Fibroblast of the aortic adventitia (primary cell): ENCODE data around the gene PCDHGA1. TPM values are rescaled to one million over a fixed set of nuclear protein-coding genes. Genes with fewer than 3 reads are reported as not detected.

Experiments used
- DNase-seq: peaks from one replicate; pipeline ENCODE4 v3.0.0-alpha.2; 2010; ENCODE audit warnings: low read depth
- H3K4me3 ChIP-seq: 2 replicates; pipeline ENCODE4 v1.5.1; 2011; ENCODE audit warnings: low read depth, mild to moderate bottlenecking, control low read depth, low read length, moderate library complexity
- total RNA-seq: library from RNA; depleted of rRNA; stranded (reverse); fragments of >200 nt; gene quantifications from 2 replicates; pipeline ENCODE4 v1.2.3, GENCODE V29; 2012; ENCODE audit warnings: low replicate concordance
- TF ChIP-seq, protein P1 (sequence below): IDR thresholded peaks from 2 replicates; pipeline ENCODE4 v1.5.1; 2011; ENCODE audit warnings: mild to moderate bottlenecking, low read length, control low read depth, inconsistent platforms; ENCODE audit not compliant: insufficient read depth

Gene PCDHGA1
- total RNA-seq, 1 donor, result 1.4 TPM

- DNase-seq, result peak; percentile 75
- TF ChIP-seq, protein P1, sequence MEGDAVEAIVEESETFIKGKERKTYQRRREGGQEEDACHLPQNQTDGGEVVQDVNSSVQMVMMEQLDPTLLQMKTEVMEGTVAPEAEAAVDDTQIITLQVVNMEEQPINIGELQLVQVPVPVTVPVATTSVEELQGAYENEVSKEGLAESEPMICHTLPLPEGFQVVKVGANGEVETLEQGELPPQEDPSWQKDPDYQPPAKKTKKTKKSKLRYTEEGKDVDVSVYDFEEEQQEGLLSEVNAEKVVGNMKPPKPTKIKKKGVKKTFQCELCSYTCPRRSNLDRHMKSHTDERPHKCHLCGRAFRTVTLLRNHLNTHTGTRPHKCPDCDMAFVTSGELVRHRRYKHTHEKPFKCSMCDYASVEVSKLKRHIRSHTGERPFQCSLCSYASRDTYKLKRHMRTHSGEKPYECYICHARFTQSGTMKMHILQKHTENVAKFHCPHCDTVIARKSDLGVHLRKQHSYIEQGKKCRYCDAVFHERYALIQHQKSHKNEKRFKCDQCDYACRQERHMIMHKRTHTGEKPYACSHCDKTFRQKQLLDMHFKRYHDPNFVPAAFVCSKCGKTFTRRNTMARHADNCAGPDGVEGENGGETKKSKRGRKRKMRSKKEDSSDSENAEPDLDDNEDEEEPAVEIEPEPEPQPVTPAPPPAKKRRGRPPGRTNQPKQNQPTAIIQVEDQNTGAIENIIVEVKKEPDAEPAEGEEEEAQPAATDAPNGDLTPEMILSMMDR, result peak; percentile 55
Measured at GRCh38 chr5:141359790-141360426, 29.6 kb downstream of the PCDHGA1 start, which contains the start of gene PCDHGB2. TSS of gene PCDHGB2 (plus strand) at chr5:141359994. CDS start at chr5:141360136, 142 bp downstream.

DNA sequence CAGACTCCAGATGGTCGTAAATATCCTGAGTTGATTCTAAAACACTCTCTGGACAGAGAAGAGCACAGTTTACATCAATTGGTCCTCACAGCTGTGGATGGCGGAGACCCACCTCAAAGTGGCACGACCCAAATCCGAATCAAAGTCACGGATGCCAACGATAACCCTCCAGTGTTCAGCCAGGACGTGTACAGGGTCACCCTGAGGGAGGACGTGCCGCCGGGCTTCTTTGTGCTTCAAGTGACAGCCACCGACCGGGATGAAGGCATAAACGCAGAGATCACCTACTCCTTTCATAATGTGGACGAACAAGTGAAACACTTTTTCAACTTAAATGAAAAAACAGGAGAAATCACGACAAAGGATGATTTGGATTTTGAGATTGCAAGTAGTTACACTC is 30.4 kb downstream of the PCDHGA1 start:
- no peak overlapping the region for H3K4me3 ChIP-seq
- TF ChIP-seq, protein P1, result no peak
- DNase-seq, result no peak

More at GRCh38 chr5:141359790-141360426, 29.6 kb downstream of the PCDHGA1 start, which contains the start of gene PCDHGB2:
- H3K4me3 ChIP-seq, result peak within 1 kb of the TSS; percentile 64

GRCh38 chr5:141362719-141363118 is 32.4 kb downstream of the PCDHGA1 start:
- H3K4me3 ChIP-seq, result no peak overlapping the region
- TF ChIP-seq, protein P1, result no peak
- DNase-seq, result no peak

- peak within 1 kb of the TSS; percentile 47 for H3K4me3 ChIP-seq
- TF ChIP-seq, protein P1, result no peak
- peak; percentile 49 for DNase-seq
Measured at GRCh38 chr5:141363952-141364660, 33.8 kb downstream of the PCDHGA1 start, which contains the start of gene PCDHGA5. TSS of gene PCDHGA5 (plus strand) at chr5:141364162. CDS start at chr5:141364331, 169 bp downstream.

DNA sequence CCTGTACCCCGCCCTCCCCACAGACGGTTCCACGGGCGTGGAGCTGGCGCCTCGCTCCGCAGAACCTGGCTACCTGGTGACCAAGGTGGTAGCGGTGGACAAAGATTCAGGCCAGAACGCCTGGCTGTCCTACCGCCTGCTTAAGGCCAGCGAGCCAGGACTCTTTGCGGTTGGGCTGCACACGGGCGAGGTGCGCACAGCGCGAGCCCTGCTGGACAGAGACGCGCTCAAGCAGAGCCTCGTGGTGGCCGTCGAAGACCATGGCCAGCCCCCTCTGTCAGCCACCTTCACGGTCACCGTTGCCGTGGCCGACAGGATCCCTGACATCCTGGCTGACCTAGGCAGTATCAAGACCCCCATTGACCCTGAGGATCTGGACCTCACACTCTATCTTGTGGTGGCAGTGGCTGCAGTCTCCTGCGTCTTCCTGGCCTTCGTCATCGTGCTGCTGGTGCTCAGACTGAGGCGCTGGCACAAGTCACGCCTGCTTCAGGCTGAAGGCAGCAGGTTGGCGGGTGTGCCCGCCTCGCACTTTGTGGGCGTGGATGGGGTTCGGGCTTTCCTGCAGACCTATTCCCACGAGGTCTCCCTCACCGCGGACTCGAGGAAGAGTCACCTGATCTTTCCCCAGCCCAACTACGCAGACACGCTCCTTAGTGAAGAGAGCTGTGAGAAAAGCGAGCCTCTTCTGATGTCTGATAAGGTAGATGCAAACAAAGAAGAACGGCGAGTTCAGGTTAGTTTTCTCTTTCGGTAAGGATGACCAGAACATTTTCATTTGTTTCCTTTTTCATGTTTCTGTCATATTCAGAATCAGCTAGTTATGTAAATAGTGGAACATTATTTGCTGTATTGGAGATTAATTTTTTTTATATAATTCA is 35.9 kb downstream of the PCDHGA1 start:
- TF ChIP-seq, protein P1, result no peak

More for the DNA sequence above, 35.9 kb downstream of the PCDHGA1 start:
- H3K4me3 ChIP-seq, result no peak overlapping the region
- no peak for DNase-seq
